Measurements from ENCODE around the gene BABAM2.

The BABAM2 gene

GRCh38 chr2:28312307-28313219, 422.0 kb downstream of the BABAM2 start:
- no peak for DNase-seq (ENCODE audit: low read depth in 2 of 2)

- DNase-seq (ENCODE audit: low read depth in 2 of 2): no peak
Measured at GRCh38 chr2:28313220-28313784, 422.8 kb downstream of the BABAM2 start.

- no peak for DNase-seq (ENCODE audit: low read depth in 2 of 2)
Measured at GRCh38 chr2:28314968-28315367, 424.4 kb downstream of the BABAM2 start.

- DNase-seq (ENCODE audit: low read depth in 2 of 2): no peak
Measured at GRCh38 chr2:28316546-28317335, 426.2 kb downstream of the BABAM2 start.

DNA sequence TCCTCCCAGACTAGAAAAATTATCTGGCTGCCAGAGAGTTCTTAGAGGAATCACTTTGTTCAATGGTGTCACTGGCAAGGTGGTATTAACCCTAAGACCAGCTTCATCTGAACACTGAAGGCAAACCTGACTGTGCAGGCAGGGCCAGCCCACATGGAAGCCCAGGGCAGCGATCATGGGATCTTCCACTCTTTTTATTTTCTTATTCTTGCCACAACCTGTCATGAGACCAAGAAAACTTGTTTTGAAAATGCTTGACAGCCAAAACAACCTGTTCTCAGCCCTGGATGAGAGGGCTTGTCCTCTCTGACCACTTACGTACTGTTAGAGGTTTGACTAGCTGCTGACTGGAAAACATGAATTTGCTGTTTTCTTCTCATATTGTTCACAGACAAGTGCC, 426.9 kb downstream of the BABAM2 start:
- no peak for DNase-seq (ENCODE audit: low read depth in 2 of 2)

DNA sequence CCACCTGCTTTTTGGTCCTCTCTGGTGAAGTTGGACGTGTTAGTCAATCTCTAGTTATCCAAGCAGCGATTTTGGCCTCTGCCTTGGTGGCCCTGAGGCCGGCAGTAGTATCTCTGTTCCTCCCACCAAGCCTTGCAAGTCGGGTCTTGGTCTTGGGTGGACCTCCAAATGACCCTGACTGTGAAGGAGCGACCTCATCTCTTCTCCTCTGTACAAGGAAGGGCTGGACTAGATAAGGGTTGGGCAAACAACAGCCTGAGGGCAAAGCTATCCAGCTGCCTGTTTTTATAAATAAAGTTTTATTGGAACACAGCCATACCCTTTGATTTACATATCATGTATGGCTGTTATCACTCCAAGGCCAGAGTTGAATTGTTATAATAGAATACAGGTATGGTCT, 427.5 kb downstream of the BABAM2 start:
- DNase-seq (ENCODE audit: low read depth in 2 of 2): no peak

DNA sequence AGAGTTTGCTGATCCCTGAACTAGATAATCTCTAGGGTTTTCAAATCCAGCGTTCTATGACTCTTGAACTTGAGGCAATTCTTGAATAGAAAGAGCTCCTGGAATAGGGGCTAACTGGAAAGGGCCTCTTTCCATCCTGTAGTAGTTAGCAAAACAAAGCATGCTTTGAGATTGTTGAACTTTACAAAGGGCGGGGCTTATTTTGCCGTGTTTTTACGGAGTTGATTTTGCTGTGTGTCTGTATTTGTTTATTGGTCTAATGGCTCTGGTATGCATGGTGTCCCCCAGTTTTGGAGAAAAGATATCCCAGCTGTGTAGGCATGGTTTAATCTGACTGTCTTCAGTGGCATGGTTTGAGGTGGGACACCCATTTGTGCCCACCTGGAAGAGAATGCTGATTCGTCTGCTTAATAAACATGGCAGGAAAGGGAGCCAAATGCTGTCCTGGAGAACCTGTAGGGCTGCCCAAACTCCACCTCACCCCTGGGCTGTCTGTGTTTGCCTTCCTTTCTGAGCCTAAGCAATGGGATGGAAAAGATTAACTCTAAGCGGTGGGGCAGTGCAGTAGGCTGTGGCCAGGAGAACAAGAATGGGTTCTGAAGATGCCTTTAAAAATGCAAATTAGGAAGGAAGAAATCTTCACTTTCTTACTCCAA, 428.1 kb downstream of the BABAM2 start:
- DNase-seq (ENCODE audit: low read depth in 2 of 2): no peak

DNA sequence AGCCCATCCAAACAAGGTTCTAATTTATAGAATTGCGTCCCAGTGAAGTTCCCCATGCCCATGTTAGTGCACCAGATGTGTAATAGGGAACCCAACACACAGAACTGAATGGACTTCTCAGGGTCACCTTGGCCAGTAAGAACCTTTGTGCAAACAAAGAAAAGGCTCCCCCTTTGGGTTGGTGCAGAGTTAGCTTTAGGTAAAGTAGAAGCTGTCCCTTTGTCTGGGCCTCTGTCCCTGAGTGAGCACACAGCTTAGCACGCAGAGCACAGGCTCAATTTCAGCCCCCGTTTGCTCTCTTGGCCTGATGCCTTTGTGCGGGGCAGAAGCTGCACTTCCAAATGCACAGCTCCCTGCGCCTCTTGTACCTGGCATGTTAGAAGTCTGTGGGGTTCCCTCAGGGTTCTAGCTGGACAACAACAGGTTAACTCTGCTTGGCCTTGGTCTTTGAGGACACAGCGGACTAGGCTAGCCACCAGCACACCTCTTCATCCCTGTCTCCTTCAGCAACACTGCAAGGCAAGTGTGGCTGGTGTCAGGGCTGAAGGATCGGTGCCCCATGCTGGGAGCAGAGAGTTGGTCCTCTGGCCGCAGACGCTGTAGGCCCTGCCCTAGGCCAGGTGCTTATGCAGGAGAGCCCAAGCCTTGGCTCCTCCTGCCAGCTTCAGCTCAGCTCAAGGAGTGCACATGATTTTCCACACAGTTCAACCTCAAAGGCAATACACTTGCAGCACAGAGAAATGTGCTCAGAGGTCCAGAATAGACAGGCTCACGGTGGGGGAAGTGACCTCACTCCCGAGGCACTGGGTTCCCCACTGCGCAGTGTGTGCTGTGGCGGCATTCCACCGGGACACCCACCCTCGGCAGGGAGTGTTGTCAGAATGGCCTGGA, 428.8 kb downstream of the BABAM2 start:
- DNase-seq (ENCODE audit: low read depth in 2 of 2): no peak

DNA sequence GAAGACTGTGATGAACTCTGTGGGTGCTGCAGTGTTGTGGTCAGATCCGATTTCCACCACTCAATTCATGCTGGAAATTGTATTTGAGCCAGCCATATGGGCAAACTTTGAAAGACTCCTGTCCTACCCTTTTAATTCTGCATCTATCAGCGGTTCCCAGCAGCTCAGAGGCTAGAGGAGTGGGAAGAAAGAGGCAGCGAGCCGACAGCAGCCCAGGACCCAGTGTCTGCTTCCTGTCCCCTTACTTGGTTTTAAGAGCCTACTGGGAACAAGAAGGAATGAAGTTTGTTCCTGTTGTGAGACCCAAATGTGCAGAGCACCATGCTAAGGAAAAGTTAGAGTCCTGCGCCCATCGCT, 429.5 kb downstream of the BABAM2 start:
- DNase-seq (ENCODE audit: low read depth in 2 of 2): no peak

GRCh38 chr2:28320371-28320770, 429.8 kb downstream of the BABAM2 start:
- no peak for DNase-seq (ENCODE audit: low read depth in 2 of 2)

DNA sequence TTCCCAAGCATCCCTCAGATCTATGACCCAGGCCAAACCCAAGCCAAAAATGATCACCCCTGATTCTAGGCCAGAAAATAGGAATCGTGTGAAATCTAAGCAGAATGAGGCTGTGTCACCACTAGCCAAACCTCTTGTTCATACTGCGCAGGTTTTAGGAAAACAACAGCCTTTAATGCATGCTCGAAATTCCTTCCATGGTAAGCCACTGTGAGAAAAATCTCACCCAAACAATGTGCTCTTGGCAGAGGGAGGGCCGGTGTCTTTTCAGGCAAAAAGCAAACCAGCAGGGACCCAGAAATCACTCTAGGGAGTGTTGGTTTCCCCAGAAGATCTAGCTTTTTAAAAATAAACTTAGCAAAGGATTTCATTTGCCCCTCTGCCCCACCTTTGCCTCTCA, 430.9 kb downstream of the BABAM2 start:
- no peak for DNase-seq (ENCODE audit: low read depth in 2 of 2)

DNA sequence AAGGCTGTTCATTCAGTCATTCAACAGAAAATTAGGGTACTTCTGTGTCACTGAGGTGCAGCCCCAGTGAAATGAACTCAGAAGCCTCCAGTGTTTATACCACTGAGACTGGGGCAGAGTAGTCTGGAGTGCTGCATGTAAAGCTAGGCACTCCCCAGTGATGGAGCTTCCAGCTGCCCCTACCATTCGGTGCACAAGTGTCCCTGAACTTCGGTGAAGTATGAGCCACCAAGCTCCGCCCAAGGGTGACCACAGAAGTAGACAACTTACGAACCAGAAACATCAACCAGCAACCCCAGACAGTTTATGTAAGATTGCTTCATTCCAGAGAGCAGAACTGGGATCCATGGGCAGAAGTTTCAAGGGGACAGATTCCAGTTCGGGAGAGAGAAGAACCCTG, 431.5 kb downstream of the BABAM2 start:
- DNase-seq (ENCODE audit: low read depth in 2 of 2): no peak

- DNase-seq (ENCODE audit: low read depth in 2 of 2): no peak
Measured at GRCh38 chr2:28322456-28322855, 431.9 kb downstream of the BABAM2 start.

GRCh38 chr2:28322981-28323396, 432.5 kb downstream of the BABAM2 start:
- no peak for DNase-seq (ENCODE audit: low read depth in 2 of 2)

DNA sequence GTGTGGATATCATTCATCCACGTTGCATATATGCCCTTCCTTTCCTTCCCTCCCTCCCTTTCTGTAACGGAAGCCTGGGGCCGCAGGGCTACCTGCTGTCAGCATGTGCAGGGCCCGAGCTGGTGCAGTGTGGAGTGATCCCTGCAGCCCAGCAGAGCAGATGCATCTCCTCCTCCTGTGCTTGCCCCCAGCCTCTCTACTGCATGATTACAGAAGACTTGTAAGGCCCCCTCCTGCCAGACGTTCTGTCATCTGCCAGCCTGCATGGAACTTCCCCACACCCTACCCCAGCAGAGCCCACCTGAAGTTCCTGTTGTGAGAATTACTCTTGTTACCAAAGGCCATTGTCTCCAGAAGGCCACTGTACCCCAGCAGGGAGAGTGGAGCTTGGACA, 434.6 kb downstream of the BABAM2 start:
- DNase-seq (ENCODE audit: low read depth in 2 of 2): no peak

GRCh38 chr2:28325567-28326468, 435.3 kb downstream of the BABAM2 start:
- DNase-seq (ENCODE audit: low read depth in 2 of 2): no peak

DNA sequence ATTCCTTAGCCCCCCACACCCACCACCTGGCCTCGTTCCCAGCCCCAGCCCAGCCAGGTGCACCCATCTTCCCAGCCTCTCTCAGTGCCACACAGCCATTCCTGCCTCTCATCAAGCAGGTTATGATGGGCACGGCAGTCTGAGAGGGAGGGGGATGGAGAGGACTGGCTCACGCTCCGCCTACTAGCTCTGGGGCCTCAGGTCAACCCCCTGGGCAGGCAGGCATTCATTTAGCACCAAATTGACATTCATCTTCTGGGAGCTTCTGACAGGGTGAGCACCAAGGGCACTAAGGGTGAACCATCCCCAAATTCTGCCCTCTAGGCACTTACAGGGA, 435.9 kb downstream of the BABAM2 start:
- DNase-seq (ENCODE audit: low read depth in 2 of 2): no peak

DNA sequence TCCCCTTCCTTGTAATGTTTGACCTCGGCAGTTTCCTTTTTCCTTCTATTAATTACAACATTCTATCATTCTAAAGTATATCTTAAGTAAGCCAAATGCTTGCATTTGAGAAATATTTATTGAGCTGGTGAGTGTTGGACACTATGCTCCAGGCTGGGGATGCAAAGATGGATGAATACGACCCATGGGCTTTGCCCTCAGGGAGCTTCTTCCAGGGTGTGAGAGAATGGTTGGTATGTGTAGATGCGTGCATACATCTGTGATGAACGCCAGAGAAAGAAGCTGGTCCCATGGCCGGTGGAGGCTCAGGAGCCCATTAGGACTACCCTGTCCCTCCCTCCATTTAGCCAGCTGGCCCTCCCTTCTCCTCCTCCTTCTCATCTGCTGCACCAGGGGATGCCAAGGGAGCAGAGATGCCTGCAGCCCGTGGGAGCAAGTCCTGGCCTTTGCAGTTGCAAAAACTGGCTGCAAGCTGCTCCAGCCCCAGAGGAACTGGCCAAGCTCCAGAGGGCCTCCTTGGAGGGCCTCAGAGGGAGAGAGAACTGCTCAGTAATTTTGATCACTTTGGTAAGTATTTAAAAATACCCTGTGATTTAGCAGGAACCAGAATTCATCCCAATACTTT, 436.5 kb downstream of the BABAM2 start:
- DNase-seq (ENCODE audit: low read depth in 2 of 2): no peak

DNA sequence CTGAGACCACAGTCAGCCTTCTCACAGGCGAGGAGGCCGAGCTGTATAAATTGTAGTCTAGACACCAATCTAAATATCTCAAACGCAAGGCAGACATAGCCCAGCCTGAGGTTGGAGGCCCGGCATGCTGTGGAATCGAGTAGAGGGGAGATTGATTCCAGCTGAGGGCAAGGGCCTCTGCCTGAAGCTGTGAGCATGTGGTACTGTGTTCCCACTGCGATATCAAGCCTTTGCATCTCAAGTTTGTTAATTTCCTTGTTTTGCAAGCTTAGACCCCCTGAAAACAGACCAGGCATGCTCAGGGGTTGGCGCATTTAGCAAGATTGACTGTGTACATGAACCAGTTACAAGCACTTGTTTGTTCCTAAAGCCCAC, 437.0 kb downstream of the BABAM2 start:
- no peak for DNase-seq (ENCODE audit: low read depth in 2 of 2)

All from activated CD4-positive, alpha-beta T cell treated with anti-CD3 and anti-CD28 coated beads for 24 hours (primary cell).